ENCODE data around the gene SORCS2.

GRCh38 chr4:7546809-7547367 lies 354.6 kb downstream of the SORCS2 start:
- no peak for TF ChIP-seq CTCF (IDR thresholded peaks at IDR 0.05; ENCODE audit: low read depth, low read length)
- TF ChIP-seq EZH2phosphoT487 (IDR thresholded peaks at IDR 0.05; ENCODE audit: low read depth) = no peak
